NOMO-1 (cell line): Measurements from ENCODE around the gene TSPAN8.
"Not testable (repeated sequence)": the region's sequence is repeated elsewhere in the genome, so short reads cannot be mapped to it uniquely, and the experiment has no call there.

Experiments
- DNase-seq, 2 experiments: peaks; one replicate each; lab custom pipeline; 2025; ENCODE audit not compliant: unreplicated experiment in 2 of 2; lab: John Stamatoyannopoulos, UW

Gene TSPAN8

DNA sequence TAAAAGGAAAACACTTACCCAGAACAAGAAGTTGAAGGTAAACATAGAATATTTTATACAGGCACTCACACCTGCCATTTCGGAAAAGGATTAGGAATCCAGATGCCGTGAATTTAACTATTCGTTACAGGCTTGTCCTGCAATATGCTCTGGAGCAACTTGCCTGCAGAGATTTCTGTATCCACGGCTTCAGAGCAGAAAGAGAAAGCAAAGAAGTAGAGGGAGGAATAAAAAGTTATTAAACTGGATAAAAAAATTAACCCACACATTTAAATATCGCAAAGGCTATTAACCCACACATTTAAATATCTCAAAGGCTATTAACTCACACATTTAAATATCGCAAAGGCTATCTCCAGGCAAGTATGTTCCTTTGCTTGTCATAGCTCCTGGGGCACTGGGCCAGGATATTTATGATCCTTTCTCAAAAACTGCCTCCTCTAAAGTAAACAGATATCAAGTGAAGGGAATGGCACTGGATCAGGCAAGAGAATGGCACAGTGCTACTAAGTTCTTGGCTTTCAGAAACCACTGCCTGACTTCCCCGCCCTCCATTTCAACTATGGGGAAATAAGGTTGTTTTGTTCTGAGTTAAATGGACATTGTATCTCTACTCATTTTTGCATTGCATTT is at the start of gene TSPAN8:
TSPAN8 (minus strand) TSS at position 399 of the 633 bp plus-strand sequence; CDS start at position 78, 321 bp downstream.
- no peak for DNase-seq

DNA sequence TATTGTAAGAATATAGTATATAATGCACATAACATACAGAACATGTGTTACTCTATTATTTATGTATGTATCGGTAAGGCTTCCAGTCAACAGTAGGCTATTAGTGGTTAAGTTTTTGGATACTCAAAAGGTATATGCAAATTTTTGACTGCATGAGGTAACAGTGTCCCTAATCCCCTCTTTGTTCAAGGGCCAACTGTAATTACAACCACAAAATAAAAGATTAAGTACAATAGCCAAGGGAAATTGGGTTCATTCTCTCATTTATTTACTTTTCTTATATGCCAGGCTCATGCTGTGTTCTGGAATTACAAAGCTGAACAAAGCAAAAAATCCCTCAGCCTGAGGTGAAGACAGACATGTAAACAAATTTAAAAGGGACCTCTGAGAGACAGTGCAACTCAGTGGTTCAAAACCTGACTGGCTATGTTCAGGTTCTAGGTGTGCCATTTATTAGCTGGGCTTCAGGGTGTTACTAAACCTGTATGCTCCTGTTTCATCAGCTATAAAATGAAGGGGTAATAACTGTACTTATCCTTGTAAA is 43.4 kb upstream of the TSPAN8 start:
- no peak for DNase-seq

GRCh38 chr12:71200706-71201105 is 42.9 kb upstream of the TSPAN8 start:
- no peak for DNase-seq

- no peak for DNase-seq
Measured at GRCh38 chr12:71197460-71197859, 39.7 kb upstream of the TSPAN8 start.

- DNase-seq, result no peak
Measured at GRCh38 chr12:71195338-71195896, 37.6 kb upstream of the TSPAN8 start.

- no peak for DNase-seq
Measured at GRCh38 chr12:71194657-71195056, 36.9 kb upstream of the TSPAN8 start.

- DNase-seq, result no peak
Measured at GRCh38 chr12:71193041-71193440, 35.2 kb upstream of the TSPAN8 start.

GRCh38 chr12:71191509-71192196 is 33.9 kb upstream of the TSPAN8 start:
- no peak for DNase-seq

DNA sequence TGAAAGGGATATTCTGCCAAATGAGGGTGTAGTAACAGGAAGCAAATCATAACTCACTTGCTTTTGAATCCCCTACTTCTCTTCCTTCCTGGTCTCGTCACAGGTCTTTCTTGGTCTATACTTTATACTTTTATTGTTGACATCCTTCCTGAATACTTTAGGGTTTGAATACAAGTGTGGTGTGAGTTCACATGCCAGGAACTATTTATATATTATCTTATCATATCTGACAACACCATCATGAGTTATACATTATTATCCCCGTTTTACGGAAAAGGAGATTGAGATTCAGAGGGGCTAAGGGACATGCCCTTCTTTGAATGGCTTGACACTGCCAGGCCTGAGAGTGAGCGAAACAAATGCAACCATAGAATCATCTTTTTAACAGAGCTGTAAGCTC is 33.0 kb upstream of the TSPAN8 start:
- no peak for DNase-seq

- DNase-seq, result no peak
Measured at GRCh38 chr12:71187379-71187778, 29.6 kb upstream of the TSPAN8 start.

DNA sequence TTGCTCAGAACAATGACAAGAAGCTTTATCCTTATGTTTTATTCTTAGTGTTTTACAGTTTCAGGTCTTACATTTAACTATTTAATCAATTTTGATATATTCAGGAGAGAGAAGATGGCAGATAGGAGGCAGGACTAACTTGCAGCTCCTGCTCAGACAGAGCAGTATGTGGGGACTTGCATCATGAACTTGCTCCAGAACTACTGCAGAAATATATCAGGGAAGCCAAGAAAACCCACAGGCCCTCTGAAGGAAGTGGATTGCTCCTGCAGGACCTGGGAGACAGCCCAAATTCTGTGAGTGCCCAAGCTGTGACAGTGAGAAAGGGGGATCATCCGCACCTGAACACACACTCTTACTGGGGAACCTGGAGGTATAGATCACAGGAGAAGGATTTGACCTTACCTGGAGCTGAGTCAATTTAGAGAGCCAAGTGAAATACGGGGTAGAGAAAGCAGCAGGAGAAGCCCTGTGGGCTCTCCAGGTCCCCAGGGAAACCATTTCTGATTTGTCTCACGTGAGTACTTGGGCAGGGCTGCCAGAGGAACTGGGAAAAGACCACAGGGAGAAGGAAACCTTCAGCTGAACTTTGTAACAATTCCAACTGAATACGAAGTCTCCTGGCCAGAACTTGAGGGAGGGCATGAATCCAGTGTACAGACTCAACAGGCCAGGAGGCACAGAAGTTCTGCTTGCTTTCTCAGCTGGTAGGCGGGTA is 28.9 kb upstream of the TSPAN8 start:
- no peak for DNase-seq

DNA sequence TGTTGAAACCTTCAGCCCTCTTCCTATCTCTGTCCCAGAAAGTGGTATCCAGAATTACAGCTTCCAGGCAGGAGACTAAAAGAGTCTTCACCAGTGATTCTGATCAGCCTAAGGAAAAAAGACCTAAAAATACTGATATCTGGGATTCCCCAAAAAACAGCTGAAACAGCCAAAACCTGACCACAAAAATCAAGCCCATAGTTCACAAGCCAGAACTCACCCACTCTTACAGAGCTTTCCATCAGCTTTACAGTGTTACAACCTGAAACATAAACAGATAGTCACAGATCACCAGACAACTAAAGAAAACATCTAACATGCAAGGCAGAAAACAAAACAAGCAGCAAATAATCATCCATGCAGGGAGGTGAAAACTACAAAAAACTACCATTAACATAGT is 26.0 kb upstream of the TSPAN8 start:
- DNase-seq, result no peak

DNA sequence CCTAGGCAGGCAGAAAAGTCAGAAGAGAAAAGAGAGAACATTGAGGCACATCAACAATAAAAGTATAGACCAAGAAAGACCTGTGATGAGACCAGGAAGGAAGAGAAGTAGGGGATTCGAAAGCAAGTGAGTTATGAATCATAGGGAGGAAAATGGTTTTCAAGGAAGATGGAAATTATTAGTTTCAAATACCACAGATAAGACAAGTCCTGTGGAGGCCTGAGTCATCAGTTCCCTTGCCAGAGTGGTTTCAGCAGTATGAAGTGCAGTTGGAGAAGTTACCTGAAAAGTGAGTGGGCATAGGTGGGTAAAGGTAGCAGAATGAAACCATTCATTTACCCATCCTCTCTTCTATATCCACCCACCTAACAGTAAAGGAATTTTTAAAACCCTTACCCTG is 25.2 kb upstream of the TSPAN8 start:
- no peak for DNase-seq

DNA sequence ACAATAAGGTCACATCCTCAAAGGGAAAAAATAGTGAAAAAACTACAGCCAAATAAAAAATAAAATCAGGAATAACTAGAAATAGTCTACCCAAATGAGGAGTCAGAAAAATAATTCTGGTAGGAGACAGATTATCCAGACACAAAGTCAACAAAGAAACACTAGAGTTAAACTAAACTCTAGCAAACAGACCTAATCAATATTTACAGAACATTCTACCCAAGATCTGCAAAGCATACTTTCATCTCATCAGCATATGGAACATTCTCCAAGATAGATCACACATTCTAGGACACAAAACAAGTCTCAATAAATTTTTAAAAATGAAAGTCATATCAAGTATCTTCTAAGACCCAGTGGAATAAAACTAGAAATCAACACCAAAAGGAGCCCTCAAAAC is 20.4 kb upstream of the TSPAN8 start:
- no peak for DNase-seq

DNA sequence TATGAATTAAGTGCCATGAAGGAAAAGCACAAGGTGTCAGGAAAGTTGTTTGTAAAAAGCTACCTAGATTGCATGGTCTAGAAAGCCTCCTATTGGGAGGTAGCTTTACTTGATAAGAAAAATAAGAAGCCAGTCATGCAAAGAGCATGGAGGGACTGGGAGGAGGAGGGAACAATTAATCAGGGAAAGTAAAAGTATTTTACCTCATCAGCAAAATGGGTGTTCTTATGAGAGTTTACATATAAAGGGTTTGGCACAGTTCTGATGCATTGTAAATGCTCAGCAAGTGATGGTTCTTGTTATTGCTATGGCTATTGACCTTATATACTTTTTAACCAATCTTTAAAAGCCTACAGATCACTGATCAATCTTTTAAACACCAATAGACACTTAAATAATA is 17.0 kb upstream of the TSPAN8 start:
- DNase-seq, result no peak

- DNase-seq, result no peak
Measured at GRCh38 chr12:71174146-71174545, 16.3 kb upstream of the TSPAN8 start.

- no peak for DNase-seq
Measured at GRCh38 chr12:71170456-71170855, 12.7 kb upstream of the TSPAN8 start.

- DNase-seq, result no peak
Measured at GRCh38 chr12:71169286-71169685, 11.5 kb upstream of the TSPAN8 start.

DNA sequence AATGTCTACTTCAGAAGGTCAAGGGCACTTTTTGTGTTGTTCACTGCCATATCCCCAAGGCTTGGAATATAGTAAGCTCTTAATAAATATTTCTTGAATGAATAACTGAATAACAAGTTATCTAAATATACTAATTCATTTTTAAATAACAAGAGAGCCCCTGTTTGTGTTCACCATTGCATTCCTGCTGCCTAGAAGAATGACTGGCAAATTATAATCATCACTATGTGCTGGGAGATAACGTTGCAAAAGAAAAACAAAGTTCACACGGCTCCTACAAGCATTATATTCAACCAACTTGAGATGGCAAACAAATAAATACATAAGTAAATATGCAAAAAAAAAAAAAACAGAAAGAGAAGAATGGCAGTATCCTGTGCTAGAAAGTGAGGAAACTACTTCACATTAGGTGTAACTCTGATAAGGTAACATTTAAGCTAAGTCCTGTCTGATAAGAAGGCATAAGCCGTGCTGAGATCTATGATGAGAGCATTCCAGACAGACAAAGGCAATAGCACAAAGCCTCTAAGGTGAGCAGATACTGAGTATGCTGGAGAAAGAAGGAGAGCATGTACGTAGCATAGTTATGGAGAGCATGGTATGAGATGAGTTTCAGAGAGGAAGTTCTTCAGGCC is 9.2 kb upstream of the TSPAN8 start:
- DNase-seq, result no peak

DNA sequence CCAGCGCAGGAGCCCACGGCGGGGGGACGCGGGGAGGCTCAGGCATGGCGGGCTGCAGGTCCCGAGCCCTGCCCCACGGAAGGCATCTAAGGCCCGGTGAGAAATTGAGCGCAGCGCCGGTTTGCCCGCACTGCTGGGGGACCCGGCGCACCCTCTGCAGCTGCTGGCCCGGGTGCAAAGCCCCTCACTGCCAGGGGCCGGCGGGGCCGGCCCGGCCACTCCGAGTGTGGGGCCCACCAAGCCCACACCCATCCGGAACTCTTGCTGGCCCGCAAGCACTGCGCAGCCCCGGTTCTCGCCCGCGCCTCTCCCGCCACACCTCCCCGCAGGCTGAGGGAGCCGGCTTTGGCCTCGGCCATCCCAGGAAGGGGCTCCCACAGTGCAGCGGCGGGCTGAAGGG is 8.5 kb upstream of the TSPAN8 start:
- no peak for DNase-seq

GRCh38 chr12:71165780-71166179 is 8.0 kb upstream of the TSPAN8 start:
- not testable (repeated sequence) for DNase-seq
